Pancreas (tissue), 10 donors: ENCODE results near the gene CPNE2. TPM values are rescaled to one million over a fixed set of nuclear protein-coding genes. Genes with fewer than 3 reads are reported as not detected.

ENCODE experiments used
- ATAC-seq, 4 donors: fragments of 200-7000 bp; cut with Tn5 transposase; one replicate each; pipeline versions ENCODE4 v1.8.0 to v1.9.1; 2020; ENCODE audit warnings: mild to moderate bottlenecking in 4 of 4, moderate library complexity in 4 of 4
- DNase-seq, 6 donors: peaks; one replicate each; pipeline ENCODE4 v3.0.0-alpha.2; 2020
- FAIRE-seq: peaks from 2 replicates; lab custom pipeline; 2012; peaks lifted over from hg19 to GRCh38; lab: Jason Lieb, UNC
- H3K27ac ChIP-seq, 4 donors: fragments of 200-600 bp; sonication (generic); 1 replicate in 3 of 4; 2 replicates in 1 of 4; pipeline versions ENCODE4 v1.5.0 to v1.8.0; 2020
- H3K27me3 ChIP-seq, 4 donors: fragments of 200-600 bp; one replicate each; pipeline ENCODE4 v1.8.0; 2021
- H3K36me3 ChIP-seq, 3 donors: fragments of 200-600 bp; sonication (generic) in 1 of 3; one replicate each; pipeline versions ENCODE4 v1.5.0 to v1.8.0; 2020 to 2021
- H3K4me1 ChIP-seq, 3 donors: fragments of 200-600 bp; one replicate each; pipeline ENCODE4 v1.8.0; 2021
- H3K4me3 ChIP-seq, 4 donors: fragments of 200-600 bp; sonication (generic) in 2 of 4; one replicate each; pipeline versions ENCODE4 v1.5.0 to v1.8.0; 2020 to 2021
- H3K9me3 ChIP-seq, 4 donors: fragments of 200-600 bp; one replicate each; pipeline ENCODE4 v1.8.0; 2021
- CTCF ChIP-seq, 4 donors: fragments of 200-600 bp; sonication (generic) in 3 of 4; IDR thresholded peaks; one replicate each; pipeline versions ENCODE4 v1.5.0 to v1.8.0; 2021; ENCODE audit warnings: antibody characterized with exemption in 4 of 4
- WGBS, 2 donors: extraction: QIAGEN DNeasy Blood & Tissue Kit; methylation state at CpG; one replicate each; pipeline ENCODE4 v1.1.7; 2013; 5-methylcytosine and 5-hydroxymethylcytosine counted together
- intact Hi-C, 3 donors: fragments of 100-400 bp; cut with DNase I; formaldehyde crosslinking; loops; one replicate each; pipeline versions ENCODE4 v1.11.1 to v1.14.2; 2022
- polyA plus RNA-seq, 2 donors: library from polyadenylated mRNA; stranded (reverse); fragments of 200-250 nt; gene quantifications; one replicate each; pipeline ENCODE4 v1.2.3, GENCODE V29; 2013
- total RNA-seq, 6 donors: library from RNA; stranded (reverse); fragmentation: NEBNext Ultra II Directional in 4 of 6; extraction: Animal tissue kit (Norgen Biotek cat#: 25700) in 4 of 6; gene quantifications; one replicate each; pipeline versions ENCODE4 v1.2.1 to v1.2.4, GENCODE V29; 2021 to 2023
- donor health status: healthy with polysubstance abuse.
- donor health status: DM: no; HTN: no; CAD: no; lungs with moderate emphysema.
- donor health status: DM: no; HTN: no; CAD: no.
- donor health status: control.
- donor health status: control.
- donor health status: Bipolar disorder and iron deficiency.
- donor health status: DM: yes; HTN: yes; CAD: no.
- donor health status: DM: no; HTN: no; CAD: no.
- donor health status: DM: no; HTN: no; CAD: no.
- donor health status: DM: yes; HTN: yes; CAD: no.

CPNE2 gene
- total and polyA plus RNA-seq, 8 donors, result 3.2 to 17.1 (median 5.6) TPM

- Histone ChIP-seq H3K4me1 (no peaks in the 10 kb centered on the region), H3K27me3 (no peaks in the 10 kb centered on the region), H3K36me3 (peaks cover 0 to 12% (median 7%) of the 10 kb centered on the region in 3 donors), H3K9me3 (no peaks in the 10 kb centered on the region), H3K27ac (no peak overlapping the region), H3K4me3 (no peak overlapping the region)
- no peak for DNase-seq
- ATAC-seq, result no peak
- 82 to 84% methylated on average over 5 of the region's 5 CpGs for WGBS, 2 donors
- FAIRE-seq, result no peak
- intact Hi-C loops, result no loop called here
- no peak for TF ChIP-seq CTCF (IDR thresholded peaks at IDR 0.05)
Observed at GRCh38 chr16:57172721-57173290, 80.4 kb downstream of the CPNE2 start.

GRCh38 chr16:57175896-57176295 is 83.5 kb downstream of the CPNE2 start:
- WGBS, 2 donors, result 87 to 88% methylated on average over 5 of the region's 5 CpGs
- intact Hi-C loops, result no loop called here
- peaks cover 0 to 12% (median 10%) of the 10 kb centered on the region in 3 donors for H3K4me1 ChIP-seq
- H3K9me3 ChIP-seq, result no peaks in the 10 kb centered on the region
- FAIRE-seq (no peak), ATAC-seq (no peak), DNase-seq (no peak)
- H3K4me3 ChIP-seq, result no peak overlapping the region
- H3K27me3 ChIP-seq, result no peaks in the 10 kb centered on the region
- H3K36me3 ChIP-seq, result peaks cover 0 to 11% (median 0%) of the 10 kb centered on the region in 3 donors
- no peak for TF ChIP-seq CTCF (IDR thresholded peaks at IDR 0.05)
- H3K27ac ChIP-seq, result no peak overlapping the region

- Histone ChIP-seq H3K27me3 (no peaks in the 10 kb centered on the region), H3K4me3 (no peak overlapping the region), H3K4me1 (peaks cover 0 to 12% (median 10%) of the 10 kb centered on the region in 3 donors), H3K27ac (no peak overlapping the region), H3K36me3 (no peaks in the 10 kb centered on the region), H3K9me3 (no peaks in the 10 kb centered on the region)
- 58 to 63% methylated on average over 3 of the region's 3 CpGs for WGBS, 2 donors
- DNase-seq (no peak), ATAC-seq (no peak), FAIRE-seq (no peak)
- intact Hi-C loops, result no loop called here
- no peak for TF ChIP-seq CTCF (IDR thresholded peaks at IDR 0.05)
Observed at GRCh38 chr16:57178196-57178595, 85.8 kb downstream of the CPNE2 start.

GRCh38 chr16:57178793-57179212 is 86.4 kb downstream of the CPNE2 start:
- Histone ChIP-seq H3K9me3 (no peaks in the 10 kb centered on the region), H3K27ac (no peak overlapping the region), H3K36me3 (no peaks in the 10 kb centered on the region), H3K4me1 (peaks cover 0 to 12% (median 10%) of the 10 kb centered on the region in 3 donors), H3K4me3 (no peak overlapping the region), H3K27me3 (no peaks in the 10 kb centered on the region)
- ATAC-seq (peak in 3 of 4 donors; percentile 39 to 74 (median 72)), DNase-seq (no peak), FAIRE-seq (no peak)
- no peak for TF ChIP-seq CTCF (IDR thresholded peaks at IDR 0.05)
- WGBS, 2 donors, result 16 to 19% methylated on average over 4 of the region's 4 CpGs
- intact Hi-C loops, result no loop called here

- Histone ChIP-seq H3K9me3 (no peaks in the 10 kb centered on the region), H3K4me1 (peaks cover 0 to 13% (median 10%) of the 10 kb centered on the region in 3 donors), H3K27ac (peak overlapping the region in 1 of 4 donors; percentile 10), H3K4me3 (no peak overlapping the region), H3K27me3 (no peaks in the 10 kb centered on the region), H3K36me3 (no peaks in the 10 kb centered on the region)
- no peak for DNase-seq
- FAIRE-seq, result no peak
- WGBS, 2 donors, result 25 to 27% methylated on average over 3 of the region's 3 CpGs
- intact Hi-C loops, result no loop called here
- peak in 1 of 4 donors; percentile 35 for ATAC-seq
- no peak for TF ChIP-seq CTCF (IDR thresholded peaks at IDR 0.05)
Observed at GRCh38 chr16:57179215-57179828, 86.9 kb downstream of the CPNE2 start.
